Type B pancreatic cell (in vitro differentiated cells): ENCODE data around the gene UNCX. TPM values are rescaled to one million over a fixed set of nuclear protein-coding genes. Genes with fewer than 3 reads are reported as not detected.

Experiments used
- DNase-seq: peaks from one replicate; pipeline ENCODE4 v3.0.0; 2021; ENCODE audit warnings: mixed read lengths; ENCODE audit not compliant: unreplicated experiment; ENCODE audit errors: extremely low spot score
- H3K27ac Mint-ChIP-seq: 2 replicates; pipeline ENCODE4 v1.8.0; 2021; ENCODE audit warnings: mild to moderate bottlenecking, mixed read lengths
- H3K27me3 Mint-ChIP-seq: 2 replicates; pipeline ENCODE4 v1.8.0; 2021; ENCODE audit warnings: mixed read lengths
- H3K36me3 Mint-ChIP-seq: 2 replicates; pipeline ENCODE4 v1.8.0; 2021; ENCODE audit warnings: mixed read lengths
- H3K4me1 Mint-ChIP-seq: one replicate; pipeline ENCODE4 v1.8.0; 2021; ENCODE audit warnings: mixed read lengths; ENCODE audit not compliant: unreplicated experiment
- H3K4me3 Mint-ChIP-seq: 2 replicates; pipeline ENCODE4 v1.8.0; 2021; ENCODE audit warnings: mild to moderate bottlenecking, mixed read lengths
- H3K9me3 Mint-ChIP-seq: 2 replicates; pipeline ENCODE4 v1.8.0; 2021; ENCODE audit warnings: mixed read lengths
- CTCF ChIP-seq: fragments of 200-600 bp; sonication (generic); conservative IDR thresholded peaks from 2 replicates; pipeline ENCODE4 v1.5.0; 2021; ENCODE audit warnings: antibody characterized with exemption, mild to moderate bottlenecking
- total RNA-seq: library from RNA; stranded (reverse); gene quantifications from 2 replicates; pipeline ENCODE4 v1.2.1, GENCODE V29; 2021; ENCODE audit warnings: low replicate concordance

Gene UNCX
- total RNA-seq, 1 donor from 2014 or later, result 0.48 TPM

- no peak overlapping the region for H3K27ac Mint-ChIP-seq
- H3K4me1 Mint-ChIP-seq, result peaks cover 8% of the 10 kb centered on the region
- no peak overlapping the region for H3K4me3 Mint-ChIP-seq
- peaks cover 84% of the 10 kb centered on the region for H3K27me3 Mint-ChIP-seq
- no peak for DNase-seq
- H3K9me3 Mint-ChIP-seq, result no peaks in the 10 kb centered on the region
- H3K36me3 Mint-ChIP-seq, result no peaks in the 10 kb centered on the region
- no peak for TF ChIP-seq CTCF
Observed at GRCh38 chr7:1241258-1241602, 8.6 kb downstream of the UNCX start.

- no peak for TF ChIP-seq CTCF
- no peaks in the 10 kb centered on the region for H3K9me3 Mint-ChIP-seq
- no peak for DNase-seq
- peaks cover 89% of the 10 kb centered on the region for H3K27me3 Mint-ChIP-seq
- no peaks in the 10 kb centered on the region for H3K36me3 Mint-ChIP-seq
- no peak overlapping the region for H3K4me3 Mint-ChIP-seq
- H3K27ac Mint-ChIP-seq, result no peak overlapping the region
- H3K4me1 Mint-ChIP-seq, result peaks cover 8% of the 10 kb centered on the region
Observed at GRCh38 chr7:1241603-1242255, 9.1 kb downstream of the UNCX start.

GRCh38 chr7:1242256-1242605, 9.6 kb downstream of the UNCX start:
- Mint-ChIP-seq H3K9me3 (no peaks in the 10 kb centered on the region), H3K27me3 (peaks cover 87% of the 10 kb centered on the region), H3K27ac (no peak overlapping the region), H3K36me3 (no peaks in the 10 kb centered on the region), H3K4me3 (no peak overlapping the region), H3K4me1 (peaks cover 8% of the 10 kb centered on the region)
- no peak for DNase-seq
- no peak for TF ChIP-seq CTCF

GRCh38 chr7:1242606-1243289, 10.1 kb downstream of the UNCX start:
- no peak for TF ChIP-seq CTCF
- Mint-ChIP-seq H3K36me3 (no peaks in the 10 kb centered on the region), H3K27ac (no peak overlapping the region), H3K27me3 (peaks cover 84% of the 10 kb centered on the region), H3K4me1 (peaks cover 5% of the 10 kb centered on the region), H3K4me3 (no peak overlapping the region), H3K9me3 (no peaks in the 10 kb centered on the region)
- DNase-seq, result no peak

- Mint-ChIP-seq H3K27me3 (peaks cover 84% of the 10 kb centered on the region), H3K4me1 (peaks cover 7% of the 10 kb centered on the region), H3K9me3 (no peaks in the 10 kb centered on the region), H3K27ac (no peak overlapping the region), H3K4me3 (no peak overlapping the region), H3K36me3 (no peaks in the 10 kb centered on the region)
- no peak for TF ChIP-seq CTCF
- no peak for DNase-seq
Observed at GRCh38 chr7:1243290-1243963, 10.8 kb downstream of the UNCX start.
